GM11168 (cell line): ENCODE measurements around the gene CTIF.

ENCODE experiments used
- in situ Hi-C: fragments of 300-500 bp; cut with MboI; formaldehyde crosslinking; loops from one replicate; pipeline ENCODE4 v1.12.0; 2022; ENCODE audit warnings: low sequenced_read_pairs; ENCODE audit not compliant: unreplicated experiment

Gene CTIF

GRCh38 chr18:48597671-48598070, 58.8 kb downstream of the CTIF start:
- in situ Hi-C loops = no loop called here

GRCh38 chr18:48599391-48599790, 60.6 kb downstream of the CTIF start:
- in situ Hi-C loops = no loop called here

GRCh38 chr18:48600046-48600445, 61.2 kb downstream of the CTIF start:
- in situ Hi-C loops = no loop called here

DNA sequence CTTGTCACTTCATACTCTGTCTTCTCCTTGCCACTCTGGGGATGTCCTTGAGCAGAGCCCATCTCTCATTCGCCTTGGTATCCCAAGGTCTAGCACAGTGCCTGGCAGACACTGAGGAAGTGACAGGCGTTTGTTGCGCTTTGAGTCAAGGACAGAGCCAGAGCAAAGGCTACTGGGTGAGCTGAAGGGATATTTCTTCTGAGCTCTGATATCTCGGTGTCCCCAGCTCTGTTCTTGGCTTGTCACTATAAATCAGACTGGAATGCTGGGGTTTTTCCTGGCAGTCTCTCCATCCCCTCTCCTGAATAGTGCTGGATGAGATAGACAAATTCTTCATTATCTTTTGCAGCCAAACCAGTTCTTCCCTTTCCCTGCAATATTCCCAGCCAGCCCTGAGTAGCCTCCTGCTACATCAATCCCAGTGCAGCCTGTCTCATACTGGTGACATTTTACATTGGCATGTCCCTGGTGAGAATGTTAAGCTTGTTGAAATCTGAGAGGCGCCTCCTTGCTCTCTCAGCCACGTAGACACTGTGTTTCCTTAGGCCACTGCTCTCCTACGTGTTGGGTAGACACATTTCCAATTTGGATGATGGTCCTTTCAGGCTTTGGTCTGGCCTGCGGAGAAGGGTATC, 61.7 kb downstream of the CTIF start:
- in situ Hi-C loops = no loop called here

GRCh38 chr18:48601343-48601742, 62.5 kb downstream of the CTIF start:
- in situ Hi-C loops = no loop called here

GRCh38 chr18:48602759-48603390, 64.0 kb downstream of the CTIF start:
- in situ Hi-C loops = no loop called here

GRCh38 chr18:48605408-48605845, 66.6 kb downstream of the CTIF start:
- in situ Hi-C loops = no loop called here

GRCh38 chr18:48607056-48607984, 68.5 kb downstream of the CTIF start:
- in situ Hi-C loops = no loop called here

DNA sequence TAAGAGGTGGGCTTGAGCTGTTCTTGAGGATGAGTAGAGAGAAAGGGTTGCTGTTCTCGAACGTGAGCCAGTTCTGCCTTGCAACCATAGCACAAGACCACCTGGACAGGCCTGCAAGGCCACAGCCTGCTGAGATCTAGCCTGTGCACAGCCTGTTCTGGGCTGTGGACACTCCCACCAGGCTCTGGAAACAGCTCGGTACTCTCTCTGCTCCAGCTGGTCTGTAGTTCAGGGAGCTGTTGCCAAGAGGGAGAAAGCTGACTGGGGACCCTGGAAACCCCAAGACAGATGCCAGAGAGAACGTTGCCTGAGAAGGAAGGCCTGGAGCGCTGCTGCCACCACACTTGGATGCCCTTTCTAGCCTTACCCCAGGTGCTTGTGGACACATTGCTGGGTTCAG, 69.8 kb downstream of the CTIF start:
- in situ Hi-C loops = no loop called here

GRCh38 chr18:48609114-48609513, 70.3 kb downstream of the CTIF start:
- in situ Hi-C loops = no loop called here

- in situ Hi-C loops = no loop called here
These were observed 71.3 kb downstream of the CTIF start for GRCh38 chr18:48609820-48610815.

GRCh38 chr18:48611203-48611602, 72.4 kb downstream of the CTIF start:
- in situ Hi-C loops = no loop called here

GRCh38 chr18:48611785-48612480, 73.1 kb downstream of the CTIF start:
- in situ Hi-C loops = no loop called here

DNA sequence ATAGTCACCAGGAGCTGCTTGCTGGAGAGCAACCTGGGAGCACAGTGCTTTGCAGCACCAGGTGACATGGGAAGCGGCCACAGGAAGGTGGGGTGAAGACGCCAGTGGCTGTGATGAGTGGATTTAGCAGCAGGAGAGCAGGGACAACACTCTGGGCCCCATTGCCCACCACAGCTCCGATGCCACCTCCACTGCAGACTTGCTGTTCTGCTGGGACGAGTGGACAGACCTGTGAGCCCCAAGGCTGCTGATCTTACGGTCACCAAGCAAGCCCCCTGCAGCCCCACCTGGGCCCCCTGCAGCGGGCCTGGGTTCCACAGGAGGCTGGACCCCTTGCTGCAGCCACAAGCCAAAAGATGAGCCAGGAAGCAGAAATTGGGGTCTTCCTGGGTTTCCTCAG, 73.7 kb downstream of the CTIF start:
- in situ Hi-C loops = no loop called here

GRCh38 chr18:48612917-48613316, 74.1 kb downstream of the CTIF start:
- in situ Hi-C loops = no loop called here

DNA sequence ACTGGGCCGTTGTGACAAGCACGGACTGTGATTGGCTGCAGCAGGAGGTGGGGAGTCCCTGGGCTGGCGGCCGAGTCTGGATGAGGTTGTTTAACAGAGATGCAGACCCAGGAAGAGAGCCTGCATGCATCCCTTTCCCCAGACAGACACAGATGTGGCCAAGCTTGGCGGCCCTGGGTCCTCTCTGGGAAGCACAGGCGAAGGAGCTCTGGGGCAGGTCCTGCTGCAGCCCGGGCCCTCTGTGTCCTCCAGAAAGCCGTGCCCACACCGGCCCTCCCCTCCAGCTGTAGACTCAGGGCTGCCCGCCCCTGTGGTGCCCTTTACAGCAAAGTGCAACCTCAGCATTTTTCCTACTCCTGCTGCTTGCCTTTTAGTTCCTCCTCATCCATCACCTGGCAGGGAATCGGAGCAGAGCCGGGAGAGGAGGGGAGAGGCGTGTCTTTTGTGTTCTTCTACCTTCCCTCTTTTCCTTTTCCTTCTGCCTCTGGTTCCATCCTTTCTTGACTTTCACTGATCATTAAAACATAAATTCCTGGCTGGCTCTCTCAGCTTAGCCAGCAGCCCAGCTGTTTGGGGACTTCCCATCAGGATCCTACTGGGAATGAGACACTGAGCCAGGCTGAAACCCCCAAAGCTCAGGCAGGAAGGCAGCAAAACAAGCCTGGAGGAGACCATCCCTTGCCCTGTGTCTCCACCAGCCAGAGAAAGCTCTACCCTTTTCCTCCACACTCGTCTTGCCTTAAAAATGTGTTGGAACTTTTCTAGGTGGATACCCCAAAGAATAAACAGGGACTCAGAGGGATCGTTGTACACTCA, 75.0 kb downstream of the CTIF start:
- in situ Hi-C loops = no loop called here

DNA sequence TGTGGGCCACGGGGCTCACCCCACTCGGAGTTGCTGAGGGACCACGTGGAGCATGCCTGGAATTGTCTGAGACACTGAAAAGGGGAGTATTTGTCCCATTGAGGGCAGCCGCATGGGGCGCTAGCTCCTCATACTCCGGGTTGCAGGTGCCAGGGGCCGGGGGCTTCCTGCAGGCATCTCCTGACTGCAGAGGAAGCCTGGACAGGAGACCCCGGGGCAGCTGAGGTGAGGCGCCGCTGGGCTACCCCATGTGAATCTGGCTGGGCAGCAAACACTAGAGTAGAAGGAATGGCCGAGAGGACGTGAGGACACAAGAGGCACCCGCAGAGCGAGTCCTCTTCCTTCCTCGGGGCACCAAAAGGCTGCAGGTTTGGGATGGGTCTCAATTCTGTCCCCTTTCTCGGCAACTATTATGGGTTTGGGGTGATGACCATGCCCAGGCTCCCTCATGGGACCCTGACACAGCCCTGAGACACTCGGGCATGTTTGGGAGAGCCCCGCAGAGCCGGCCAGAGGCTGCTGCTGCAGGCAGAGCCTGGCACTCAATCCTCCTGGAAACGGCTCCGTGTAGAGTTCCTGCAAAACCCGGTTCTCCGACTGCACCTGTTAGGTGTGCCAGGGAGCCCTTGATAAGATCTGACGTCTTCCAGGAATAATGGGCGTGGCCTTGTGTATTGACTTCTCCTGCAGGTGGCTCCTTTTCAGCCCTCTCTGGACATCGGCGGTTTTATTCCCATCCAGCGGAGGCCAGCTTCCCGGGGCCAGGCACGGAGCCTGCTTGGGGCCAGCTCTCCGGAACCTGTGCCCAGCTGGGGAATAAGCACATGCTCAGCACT, 77.0 kb downstream of the CTIF start:
- in situ Hi-C loops = no loop called here
